ENCODE data around the gene HSPA4L.

Gene HSPA4L

DNA sequence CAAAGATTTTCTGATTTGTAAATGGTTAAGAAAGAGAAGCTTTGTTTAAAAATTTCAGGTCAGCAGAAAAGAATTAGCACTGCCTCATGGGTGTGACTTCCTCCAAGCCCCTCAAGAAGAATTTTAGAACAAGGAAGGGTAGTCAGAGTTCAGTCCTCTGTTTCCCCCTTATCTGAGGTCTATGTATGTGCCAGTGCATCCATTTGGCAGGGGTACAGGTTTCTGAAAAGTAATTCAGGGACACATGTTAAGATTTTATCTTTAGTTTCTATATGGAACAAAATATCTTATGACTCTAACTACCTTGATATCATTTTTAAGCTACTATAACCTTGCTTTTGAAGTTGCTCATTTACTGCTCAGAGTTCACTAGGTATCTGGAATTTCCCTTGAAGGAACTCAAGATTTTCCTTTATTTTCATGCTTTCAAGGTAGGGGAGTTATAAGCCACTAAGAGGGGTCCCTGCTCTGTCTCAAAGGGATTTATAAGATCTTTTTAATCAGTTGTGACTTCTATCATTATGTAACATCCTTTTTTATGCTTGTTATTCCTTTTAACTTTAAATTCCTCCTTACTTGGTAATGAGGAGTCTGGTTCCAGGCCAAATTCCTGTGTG is 74.2 kb downstream of the HSPA4L start:
- TF ChIP-seq CTCF (IDR thresholded peaks at IDR 0.05; ENCODE audit: low read depth, low read length): no peak
- DNase-seq (ENCODE audit: low read depth in 2 of 2): no peak
- no peak overlapping the region for H3K4me3 ChIP-seq (replicated peaks in 1 of 2; ENCODE audit: low read depth in 2 of 2, low read length in 2 of 2)

- H3K4me3 ChIP-seq (replicated peaks in 1 of 2; ENCODE audit: low read depth in 2 of 2, low read length in 2 of 2): no peak overlapping the region
- no peak for TF ChIP-seq CTCF (IDR thresholded peaks at IDR 0.05; ENCODE audit: low read depth, low read length)
These were observed 74.8 kb downstream of the HSPA4L start for GRCh38 chr4:127856813-127857447.

GRCh38 chr4:127857641-127858040 is 75.5 kb downstream of the HSPA4L start:
- H3K4me3 ChIP-seq (replicated peaks in 1 of 2; ENCODE audit: low read depth in 2 of 2, low read length in 2 of 2): no peak overlapping the region
- TF ChIP-seq CTCF (IDR thresholded peaks at IDR 0.05; ENCODE audit: low read depth, low read length): no peak

More at GRCh38 chr4:127856813-127857447, 74.8 kb downstream of the HSPA4L start:
- DNase-seq (ENCODE audit: low read depth in 2 of 2): peak; percentile 85 to 93

DNA sequence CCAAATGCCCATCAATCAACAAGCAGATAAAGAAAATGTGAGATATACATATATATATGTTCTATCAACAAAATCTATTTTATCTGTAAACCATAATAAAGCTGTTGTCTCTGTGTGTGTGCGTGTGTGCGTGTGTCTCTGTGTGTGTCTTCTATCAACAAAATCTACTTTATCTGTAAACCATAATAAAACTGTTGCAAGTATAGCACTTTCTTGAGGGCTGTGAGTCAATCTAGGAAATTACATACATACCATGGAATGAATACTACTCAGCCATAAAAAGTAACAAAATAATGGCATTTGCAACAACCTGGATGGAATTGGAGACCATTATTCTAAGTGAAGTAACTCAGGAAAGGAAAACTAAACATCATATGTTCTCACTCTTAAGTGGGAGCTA is 86.1 kb downstream of the HSPA4L start:
- no peak for TF ChIP-seq CTCF (IDR thresholded peaks at IDR 0.05; ENCODE audit: low read depth, low read length)

More at GRCh38 chr4:127857641-127858040, 75.5 kb downstream of the HSPA4L start:
- DNase-seq (ENCODE audit: low read depth in 2 of 2): peak in 1 of 2 donors; percentile 22

GRCh38 chr4:127870281-127870680 is 88.2 kb downstream of the HSPA4L start:
- DNase-seq (ENCODE audit: low read depth in 2 of 2): no peak
- H3K4me3 ChIP-seq (replicated peaks in 1 of 2; ENCODE audit: low read depth in 2 of 2, low read length in 2 of 2): no peak overlapping the region
- TF ChIP-seq CTCF (IDR thresholded peaks at IDR 0.05; ENCODE audit: low read depth, low read length): no peak

More for the DNA sequence above, 86.1 kb downstream of the HSPA4L start:
- no peak overlapping the region for H3K4me3 ChIP-seq (replicated peaks in 1 of 2; ENCODE audit: low read depth in 2 of 2, low read length in 2 of 2)
- peak in 1 of 2 donors; percentile 32 for DNase-seq (ENCODE audit: low read depth in 2 of 2)

- peak; percentile 64 to 88 for DNase-seq (ENCODE audit: low read depth in 2 of 2)
- no peak for TF ChIP-seq CTCF (IDR thresholded peaks at IDR 0.05; ENCODE audit: low read depth, low read length)
- no peak overlapping the region for H3K4me3 ChIP-seq (replicated peaks in 1 of 2; ENCODE audit: low read depth in 2 of 2, low read length in 2 of 2)
These were observed 88.6 kb downstream of the HSPA4L start for GRCh38 chr4:127870688-127871087.

All from cardiac fibroblast (primary cell).